PC-3 (cell line): ENCODE results near the gene BCLAF1. TPM values are rescaled to one million over a fixed set of nuclear protein-coding genes. Genes with fewer than 3 reads are reported as not detected.

ENCODE experiments used
- ATAC-seq: fragments of 200-7000 bp; cut with Tn5 transposase; 2 replicates; pipeline ENCODE4 v1.9.1; 2020; ENCODE audit warnings: mild to moderate bottlenecking, moderate library complexity
- BruUV-seq: library from RNA; stranded (reverse); fragments of 400-500 nt; replicated peaks from 2 replicates; lab custom pipeline; 2021; lab: Mats Ljungman, UMichigan
- CTCF ChIA-PET: fragments of 300-600 bp; sonication (Branson Sonifier 250); formaldehyde crosslinking; loops from one replicate; lab custom pipeline; 2022; ENCODE audit warnings: antibody characterized with exemption; lab: Charles Lee
- POLR2A ChIA-PET: fragments of 300-600 bp; sonication (Branson Sonifier 250); formaldehyde crosslinking; loops from one replicate; lab custom pipeline; 2022; ENCODE audit warnings: antibody characterized with exemption; ENCODE audit not compliant: unreplicated experiment; lab: Charles Lee
- DNase-seq: peaks from one replicate; pipeline ENCODE4 v3.0.0-alpha.2; 2015
- H2AFZ ChIP-seq: fragments of 300-600 bp; sonication (generic); 2 replicates; pipeline ENCODE4 v1.6.0; 2016; ENCODE audit warnings: antibody characterized with exemption, low read length
- H3F3A ChIP-seq: fragments of 300-600 bp; sonication (generic); one replicate; pipeline ENCODE4 v1.6.0; 2017; ENCODE audit warnings: antibody characterized with exemption, low read length, control low read depth, mild to moderate bottlenecking; ENCODE audit not compliant: unreplicated experiment
- H3K27ac ChIP-seq: fragments of 300-600 bp; sonication (generic); 2 replicates; pipeline ENCODE4 v1.5.1; 2016; ENCODE audit warnings: mild to moderate bottlenecking, low read length
- H3K27me3 ChIP-seq: fragments of 300-600 bp; sonication (generic); 2 replicates; pipeline ENCODE4 v1.6.1; 2016; ENCODE audit warnings: low read length, mixed read lengths
- H3K36me3 ChIP-seq: fragments of 300-600 bp; sonication (generic); 2 replicates; pipeline ENCODE4 v1.6.1; 2016; ENCODE audit warnings: low read depth, mixed run types, low read length, mixed read lengths
- H3K4me1 ChIP-seq: fragments of 300-600 bp; sonication (generic); 2 replicates; pipeline ENCODE4 v1.5.1; 2016; ENCODE audit warnings: low read length; ENCODE audit not compliant: insufficient read depth
- H3K4me2 ChIP-seq: fragments of 300-600 bp; sonication (generic); 2 replicates; pipeline ENCODE4 v1.6.0; 2016; ENCODE audit warnings: low read length
- H3K4me3 ChIP-seq: fragments of 300-600 bp; sonication (generic); 2 replicates; pipeline ENCODE4 v1.5.1; 2016; ENCODE audit warnings: mild to moderate bottlenecking, low read length, mixed read lengths
- H3K79me2 ChIP-seq: fragments of 300-600 bp; sonication (generic); 2 replicates; pipeline ENCODE4 v1.6.1; 2017; ENCODE audit warnings: low read length, mixed read lengths
- H3K9ac ChIP-seq: fragments of 300-600 bp; sonication (generic); 2 replicates; pipeline ENCODE4 v1.6.0; 2016; ENCODE audit warnings: mild to moderate bottlenecking, low read length
- H3K9me2 ChIP-seq: fragments of 300-600 bp; sonication (generic); replicated peaks from 2 replicates; pipeline ENCODE4 v1.6.1; 2016; ENCODE audit warnings: mixed run types, low read length, mixed read lengths
- H3K9me3 ChIP-seq: fragments of 300-600 bp; sonication (generic); 2 replicates; pipeline ENCODE4 v1.6.1; 2016; ENCODE audit warnings: low read length, mixed read lengths
- H4K20me1 ChIP-seq: fragments of 300-600 bp; sonication (generic); 2 replicates; pipeline ENCODE4 v1.6.1; 2016; ENCODE audit warnings: low read length, mixed read lengths
- EZH2 ChIP-seq: fragments of 300-600 bp; sonication (generic); IDR thresholded peaks from one replicate; pipeline ENCODE4 v1.6.1; 2017; ENCODE audit warnings: antibody characterized with exemption, mild to moderate bottlenecking, low read length; ENCODE audit not compliant: unreplicated experiment
- EZH2phosphoT487 ChIP-seq: fragments of 300-600 bp; sonication (generic); IDR thresholded peaks from 2 replicates; pipeline ENCODE4 v1.6.1; 2018; ENCODE audit warnings: mild to moderate bottlenecking, antibody characterized with exemption, low read length, borderline replicate concordance
- intact Hi-C: fragments of 100-400 bp; cut with micrococcal nuclease; formaldehyde crosslinking; loops from 2 replicates; pipeline ENCODE4 v1.9.0; 2023
- total RNA-seq: library from RNA; depleted of rRNA; stranded (reverse); fragments of >200 nt; gene quantifications from 2 replicates; pipeline ENCODE4 v1.2.3, GENCODE V29; 2014
- TF ChIP-seq, protein P1 (sequence below): fragments of 300-600 bp; sonication (generic); conservative IDR thresholded peaks from 2 replicates; pipeline ENCODE4 v1.5.1; 2017; ENCODE audit warnings: antibody characterized with exemption, low read depth, mild to moderate bottlenecking, low read length

Gene BCLAF1
- total RNA-seq, 1 experiment from 2014 or later: 119 TPM

DNA sequence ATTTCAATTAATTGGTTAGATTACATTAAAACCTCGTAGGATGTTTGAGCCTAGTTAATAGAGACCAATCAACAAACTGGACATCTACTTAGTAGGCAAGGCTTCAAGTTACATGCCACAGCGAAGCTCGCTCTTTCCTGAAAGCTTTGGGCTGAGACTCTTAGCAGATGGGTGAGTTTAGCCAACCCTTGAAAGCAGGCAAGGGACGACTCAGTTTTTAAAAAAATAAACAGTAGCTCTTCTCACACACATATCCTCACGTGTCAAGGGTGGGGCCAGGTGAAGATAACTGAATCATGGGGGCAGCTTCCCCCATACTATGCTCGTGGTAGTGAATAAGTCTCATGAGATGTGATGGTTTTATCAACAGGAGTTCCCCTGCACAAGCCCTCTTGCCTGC is 40.3 kb downstream of the BCLAF1 start:
- Histone ChIP-seq H3K79me2 (peaks cover 18% of the 10 kb centered on the region), H3K4me3 (peak overlapping the region; percentile 87), H4K20me1 (no peaks in the 10 kb centered on the region), H3K9me3 (no peaks in the 10 kb centered on the region), H3K4me2 (peak overlapping the region; percentile 86), H3K9me2 (no peaks in the 10 kb centered on the region), H3K4me1 (peaks cover 16% of the 10 kb centered on the region; the same call in 1 of the 2 replicates), H3K27ac (0 out of 2 replicates have a peak overlapping the region, but pooled peaks have one; percentile 14), H2AFZ (peak overlapping the region; percentile 77), H3K36me3 (0 out of 2 replicates have a peak, but pooled peaks cover 3% of the 10 kb centered on the region), H3K27me3 (no peaks in the 10 kb centered on the region), H3F3A (peaks cover 9% of the 10 kb centered on the region), H3K9ac (peak overlapping the region; percentile 72)
- no peak for ATAC-seq
- CTCF ChIA-PET: no interaction called here
- DNase-seq: no peak
- no TSS peak for BruUV-seq
- intact Hi-C loops: no loop called here
- POLR2A ChIA-PET: interaction anchor here (0.6 to 0.7 kb wide), 2 partner anchors 39 to 270 kb away, joined by 3 to 6 read pairs; no protein-coding TSS in a partner anchor
- TF ChIP-seq, protein P1, sequence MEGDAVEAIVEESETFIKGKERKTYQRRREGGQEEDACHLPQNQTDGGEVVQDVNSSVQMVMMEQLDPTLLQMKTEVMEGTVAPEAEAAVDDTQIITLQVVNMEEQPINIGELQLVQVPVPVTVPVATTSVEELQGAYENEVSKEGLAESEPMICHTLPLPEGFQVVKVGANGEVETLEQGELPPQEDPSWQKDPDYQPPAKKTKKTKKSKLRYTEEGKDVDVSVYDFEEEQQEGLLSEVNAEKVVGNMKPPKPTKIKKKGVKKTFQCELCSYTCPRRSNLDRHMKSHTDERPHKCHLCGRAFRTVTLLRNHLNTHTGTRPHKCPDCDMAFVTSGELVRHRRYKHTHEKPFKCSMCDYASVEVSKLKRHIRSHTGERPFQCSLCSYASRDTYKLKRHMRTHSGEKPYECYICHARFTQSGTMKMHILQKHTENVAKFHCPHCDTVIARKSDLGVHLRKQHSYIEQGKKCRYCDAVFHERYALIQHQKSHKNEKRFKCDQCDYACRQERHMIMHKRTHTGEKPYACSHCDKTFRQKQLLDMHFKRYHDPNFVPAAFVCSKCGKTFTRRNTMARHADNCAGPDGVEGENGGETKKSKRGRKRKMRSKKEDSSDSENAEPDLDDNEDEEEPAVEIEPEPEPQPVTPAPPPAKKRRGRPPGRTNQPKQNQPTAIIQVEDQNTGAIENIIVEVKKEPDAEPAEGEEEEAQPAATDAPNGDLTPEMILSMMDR: no peak
- no peak for TF ChIP-seq EZH2phosphoT487
- TF ChIP-seq EZH2: no peak

DNA sequence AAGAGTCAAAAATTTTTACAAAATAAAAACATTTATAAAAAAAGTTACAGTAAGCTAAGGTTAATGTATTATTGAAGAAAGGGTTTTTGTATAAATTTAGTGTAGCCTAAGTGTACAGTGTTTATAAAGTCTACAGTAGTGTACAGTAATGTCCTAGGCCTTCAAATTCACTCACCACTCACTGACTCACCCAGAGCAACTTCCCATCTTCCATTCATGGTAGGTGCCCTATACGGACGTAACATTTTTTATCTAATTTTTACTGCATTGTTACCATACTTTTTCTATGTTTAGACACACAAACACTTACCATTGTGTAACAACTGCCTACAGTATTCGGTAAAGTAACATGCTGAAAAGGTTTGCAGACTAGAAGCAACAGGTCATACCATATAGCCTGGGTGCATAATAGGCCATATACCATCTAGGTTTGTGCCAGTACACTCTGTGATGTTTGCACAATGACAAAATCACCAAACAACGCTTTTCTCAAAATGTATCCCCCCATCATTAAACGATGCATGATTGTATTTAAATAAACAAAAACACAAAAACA is 45.5 kb downstream of the BCLAF1 start:
- H3K36me3 ChIP-seq: peaks cover 16% of the 10 kb centered on the region; the same call in 1 of the 2 replicates
- TF ChIP-seq EZH2: no peak
- no peak for TF ChIP-seq EZH2phosphoT487
- TF ChIP-seq, protein P1: no peak

More for the DNA sequence above, 45.5 kb downstream of the BCLAF1 start:
- no peak overlapping the region for H3K27ac ChIP-seq
- peaks cover 6% of the 10 kb centered on the region; the same call in 1 of the 2 replicates for H3K4me1 ChIP-seq
- no TSS peak for BruUV-seq
- DNase-seq: no peak
- no peaks in the 10 kb centered on the region for H3F3A ChIP-seq
- H3K79me2 ChIP-seq: peaks cover 8% of the 10 kb centered on the region
- H3K27me3 ChIP-seq: no peaks in the 10 kb centered on the region
- H3K4me2 ChIP-seq: no peak overlapping the region
- H3K9ac ChIP-seq: no peak overlapping the region
- no peak for ATAC-seq
- no peak overlapping the region for H2AFZ ChIP-seq
- no peaks in the 10 kb centered on the region for H3K9me3 ChIP-seq
- no peak overlapping the region for H3K4me3 ChIP-seq
- no peaks in the 10 kb centered on the region for H3K9me2 ChIP-seq
- intact Hi-C loops: no loop called here
- no peaks in the 10 kb centered on the region for H4K20me1 ChIP-seq
- CTCF ChIA-PET: no interaction called here
- POLR2A ChIA-PET: no interaction called here
